Activated gamma-delta T cell (primary cell): ENCODE measurements around the gene C10orf62.
"Not testable (repeated sequence)": the region's sequence is repeated elsewhere in the genome, so short reads cannot be mapped to it uniquely, and the experiment has no call there.

Experiments used
- DNase-seq: peaks from one replicate; lab custom pipeline; 2025; lab: John Stamatoyannopoulos, UW

C10orf62 gene

GRCh38 chr10:97627731-97628130, 38.2 kb downstream of the C10orf62 start:
- no peak for DNase-seq

GRCh38 chr10:97628228-97628627, 38.7 kb downstream of the C10orf62 start:
- DNase-seq: no peak

- DNase-seq: no peak
Observed at GRCh38 chr10:97629289-97629688, 39.8 kb downstream of the C10orf62 start.

GRCh38 chr10:97631098-97631497, 41.6 kb downstream of the C10orf62 start:
- DNase-seq: no peak

DNA sequence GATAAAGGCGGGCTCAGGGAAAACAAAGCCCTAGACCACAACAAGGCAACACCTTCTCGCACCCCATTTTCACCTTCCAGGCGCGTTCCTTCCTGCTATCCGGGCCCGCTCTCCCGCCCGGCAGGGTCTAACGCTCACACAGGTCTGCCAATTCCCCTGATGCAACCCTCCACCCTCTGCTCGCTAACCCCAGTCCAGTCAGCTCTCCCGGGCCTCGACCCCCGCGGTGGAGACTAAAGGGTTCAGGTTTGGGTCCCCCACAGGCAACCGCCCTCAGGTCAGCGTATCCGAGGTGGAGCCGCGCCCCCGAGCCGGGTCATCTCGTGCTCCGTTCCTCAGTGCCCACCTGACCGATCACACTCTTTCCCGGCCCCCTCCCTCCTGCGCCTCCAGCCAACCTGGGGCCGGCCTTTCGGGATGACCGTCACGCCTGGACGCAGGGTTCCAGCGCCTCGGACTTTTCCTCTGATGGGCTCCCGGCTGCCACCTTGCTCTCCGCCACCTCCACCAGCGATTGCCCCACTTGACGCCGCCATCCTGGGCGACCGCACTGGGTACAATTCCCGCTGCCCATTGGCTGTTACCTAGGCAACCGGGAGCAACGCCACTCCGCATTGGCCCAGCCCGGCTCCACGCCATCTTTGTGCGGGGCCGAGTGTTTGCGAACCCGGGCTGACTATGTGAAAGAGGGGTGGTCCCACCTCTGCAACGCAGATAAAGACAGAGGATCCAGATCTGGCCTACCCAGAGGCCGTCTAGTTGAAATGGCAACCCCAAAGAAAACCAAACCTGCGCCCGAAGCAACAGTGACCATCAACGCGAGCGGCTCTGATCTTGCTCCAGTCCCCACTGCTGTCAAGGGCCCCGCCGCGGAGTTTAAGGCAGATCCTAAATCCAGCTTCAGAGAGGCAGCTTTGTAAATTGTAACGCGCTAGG, 43.7 kb downstream of the C10orf62 start, which contains the start of gene MORN4:
Gene MORN4 (minus strand): TSS at position 552 of the 936 bp plus-strand sequence. CDS start 13,847 bp downstream, outside the sequence.
- DNase-seq: peak; percentile 70

DNA sequence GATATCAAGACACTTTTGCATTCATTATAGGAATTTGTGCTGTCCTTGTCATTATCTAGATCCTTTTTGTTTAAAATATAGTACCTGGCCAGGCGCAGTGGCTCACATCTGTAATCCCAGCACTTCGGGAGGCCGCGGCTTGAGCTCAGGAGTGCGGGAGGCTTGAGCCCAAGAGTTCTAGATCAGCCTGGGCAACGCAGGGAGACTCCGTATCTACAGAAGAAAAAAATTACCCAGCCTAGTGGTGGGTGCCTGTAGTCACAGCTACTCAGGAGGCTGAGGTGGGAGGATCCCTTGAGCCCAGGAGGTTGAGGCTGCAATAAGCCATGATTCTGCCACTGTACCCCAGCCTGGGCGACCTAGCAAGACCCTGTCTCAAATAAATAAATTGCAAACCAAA, 44.4 kb downstream of the C10orf62 start:
- DNase-seq: no peak

- no peak for DNase-seq
Observed at GRCh38 chr10:97635577-97635976, 46.1 kb downstream of the C10orf62 start.

GRCh38 chr10:97639090-97639489, 49.6 kb downstream of the C10orf62 start:
- DNase-seq: not testable (repeated sequence)

DNA sequence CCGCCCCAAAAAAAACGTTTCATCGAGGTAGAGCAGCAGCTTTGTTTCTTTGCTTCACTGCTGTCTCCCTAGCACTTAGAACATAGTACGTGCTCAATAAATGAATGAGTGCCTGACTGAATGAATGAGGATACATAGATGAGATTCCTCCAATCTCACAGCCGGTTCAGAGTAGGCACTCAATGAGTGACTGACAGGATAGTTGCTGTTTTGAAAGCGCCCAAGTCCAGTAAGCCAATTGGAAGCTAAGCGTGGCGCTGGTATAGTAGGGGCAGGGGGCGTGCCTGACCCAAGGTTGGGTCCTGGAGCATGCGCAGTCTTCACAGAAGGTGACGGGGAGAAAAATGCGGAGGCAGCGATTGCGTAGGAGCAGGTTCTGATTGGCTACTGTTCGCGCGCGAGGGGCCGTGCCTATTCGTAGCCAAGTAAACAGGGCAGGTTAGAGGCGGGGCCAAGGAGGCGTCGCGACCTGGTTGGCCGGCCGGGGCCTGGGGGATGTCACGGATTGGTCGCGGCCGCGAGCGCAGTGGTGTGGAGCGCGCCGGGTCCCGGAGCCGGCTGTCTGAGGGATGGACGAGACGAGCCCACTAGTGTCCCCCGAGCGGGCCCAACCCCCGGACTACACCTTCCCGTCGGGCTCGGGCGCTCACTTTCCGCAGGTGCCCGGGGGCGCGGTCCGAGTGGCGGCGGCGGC, 50.8 kb downstream of the C10orf62 start, which contains the start of gene PI4K2A:
Gene PI4K2A (plus strand): TSS at position 498 of the 694 bp plus-strand sequence. CDS start 72 bp downstream, at position 570.
- DNase-seq: peak; percentile 96
